Amygdala (tissue), 56 donors: ENCODE data around the gene CRYBG1.
"Not testable (repeated sequence)": the region's sequence is repeated elsewhere in the genome, so short reads cannot be mapped to it uniquely, and the experiment has no call there.

Experiments used
- DNase-seq, 56 donors: peaks; one replicate each; lab custom pipeline; 2025; lab: John Stamatoyannopoulos, UW

CRYBG1 gene

DNA sequence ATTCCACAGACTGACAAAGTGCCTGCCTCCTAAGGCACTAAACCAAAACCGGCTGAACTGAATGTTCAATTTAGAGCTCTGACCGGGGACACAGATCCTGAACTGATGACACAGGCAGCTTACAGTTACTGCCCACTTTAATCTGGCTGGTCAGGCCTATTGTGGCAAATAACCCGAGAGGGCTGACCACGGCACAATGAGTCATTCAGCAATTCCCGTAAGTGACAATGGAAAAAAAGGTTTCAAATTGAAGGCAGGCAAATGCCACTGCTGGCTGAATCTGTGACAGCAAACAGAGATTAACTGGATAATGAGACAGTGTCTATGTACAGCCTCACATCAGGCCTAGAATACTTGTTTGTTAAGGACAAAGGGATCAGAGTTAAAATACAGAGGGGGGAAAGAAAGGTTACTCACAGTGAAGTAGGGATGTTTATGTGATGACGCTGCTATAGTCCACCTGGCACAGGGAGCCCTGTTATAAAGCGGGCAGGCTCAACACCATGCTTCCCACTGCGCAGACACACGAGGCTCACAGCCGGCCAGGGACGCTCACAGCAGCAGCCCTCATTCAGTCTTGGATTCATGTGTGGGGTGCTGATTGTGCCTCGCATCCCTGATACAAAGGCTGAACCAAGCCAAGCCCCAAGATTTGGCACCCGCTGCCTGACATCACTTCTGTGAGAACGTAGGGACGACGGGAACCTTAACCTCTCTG lies 214.4 kb downstream of the CRYBG1 start:
- DNase-seq = peak in 21 of 56 donors; percentile 3 to 83 (median 16)

DNA sequence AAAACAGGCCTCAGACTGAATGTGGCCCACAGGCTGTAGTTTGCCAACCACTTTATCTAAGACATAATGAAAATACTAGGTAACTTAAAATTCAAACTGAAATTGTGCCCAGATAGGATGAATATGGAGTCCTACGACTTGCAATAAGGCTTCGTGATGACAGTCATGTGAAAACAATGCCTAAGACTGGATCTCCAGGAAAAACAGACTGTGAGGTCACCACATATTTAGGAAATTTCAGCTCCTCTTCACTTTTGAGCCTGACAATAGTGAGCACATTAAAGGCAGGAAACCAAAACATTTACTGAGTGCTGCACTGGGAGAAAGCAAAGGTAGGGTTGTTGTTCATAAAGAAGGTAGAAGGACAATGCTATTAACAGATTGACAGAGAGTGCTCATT lies 218.8 kb downstream of the CRYBG1 start:
- DNase-seq = no peak

DNA sequence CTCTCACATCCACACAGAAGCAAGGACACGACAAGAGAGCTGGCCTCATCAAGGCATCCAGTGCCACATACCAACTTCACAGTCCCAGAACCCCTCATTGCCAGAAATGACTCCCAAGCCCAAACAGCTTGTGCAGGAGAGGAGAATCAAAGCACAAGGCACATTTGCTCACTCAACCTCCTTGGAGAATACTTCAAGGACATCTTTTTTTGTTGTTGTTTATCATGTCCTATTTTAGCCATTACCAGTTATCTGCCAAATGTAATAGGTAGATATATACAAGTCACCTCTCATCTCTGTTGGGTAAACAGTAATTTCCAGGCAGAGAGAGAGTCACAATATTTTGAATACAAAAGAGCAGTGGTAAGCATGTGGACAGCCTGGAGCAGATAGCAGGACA lies 221.0 kb downstream of the CRYBG1 start:
- no peak for DNase-seq

DNA sequence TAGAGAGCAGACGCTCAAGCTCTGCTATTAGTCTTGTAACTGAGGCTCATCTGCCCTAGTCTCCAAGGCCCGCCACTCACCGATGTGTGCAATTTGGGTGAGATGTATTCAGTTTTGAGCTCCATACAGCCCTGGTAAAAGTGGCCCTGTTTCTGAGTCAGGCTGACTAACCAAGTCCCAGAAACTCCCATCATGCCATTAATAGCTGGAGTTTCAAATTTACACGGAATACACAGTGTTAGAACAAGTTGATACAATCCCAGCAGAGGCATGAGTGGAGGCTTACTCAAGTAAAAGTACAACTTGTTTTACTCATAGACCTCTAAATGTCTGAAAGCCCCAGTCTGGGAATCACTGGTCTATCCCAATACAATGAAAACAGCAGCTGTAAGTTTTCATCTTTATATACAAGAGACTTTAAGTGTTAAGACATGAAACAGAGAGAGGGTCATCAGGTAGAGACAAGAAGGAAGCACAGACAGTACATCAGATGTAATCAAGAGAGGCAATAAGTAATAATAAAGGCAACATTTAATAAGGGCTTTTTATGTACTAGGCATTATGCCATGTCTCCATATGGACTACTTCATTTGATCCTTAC lies 226.4 kb downstream of the CRYBG1 start:
- DNase-seq = no peak

DNA sequence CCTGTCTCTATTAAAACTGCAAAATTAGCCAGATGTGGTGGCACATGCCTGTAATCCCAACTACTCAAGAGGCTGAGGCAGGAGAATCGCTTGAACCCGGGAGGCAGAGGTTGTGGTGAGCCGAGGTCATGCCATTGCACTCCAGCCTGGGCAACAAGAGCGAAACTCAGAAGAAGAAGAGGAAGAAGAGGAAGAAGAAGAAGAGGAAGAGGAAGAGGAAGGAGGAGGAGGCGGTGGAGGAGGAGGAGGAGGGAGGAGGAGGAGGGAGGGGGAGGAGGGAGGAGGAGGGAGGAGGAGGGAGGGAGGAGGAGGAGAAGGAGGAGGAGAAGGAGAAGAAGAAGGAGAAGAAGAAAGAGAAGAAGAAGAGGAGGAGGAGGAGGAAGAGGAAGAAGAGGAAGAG lies 228.4 kb downstream of the CRYBG1 start:
- DNase-seq = not testable (repeated sequence)

DNA sequence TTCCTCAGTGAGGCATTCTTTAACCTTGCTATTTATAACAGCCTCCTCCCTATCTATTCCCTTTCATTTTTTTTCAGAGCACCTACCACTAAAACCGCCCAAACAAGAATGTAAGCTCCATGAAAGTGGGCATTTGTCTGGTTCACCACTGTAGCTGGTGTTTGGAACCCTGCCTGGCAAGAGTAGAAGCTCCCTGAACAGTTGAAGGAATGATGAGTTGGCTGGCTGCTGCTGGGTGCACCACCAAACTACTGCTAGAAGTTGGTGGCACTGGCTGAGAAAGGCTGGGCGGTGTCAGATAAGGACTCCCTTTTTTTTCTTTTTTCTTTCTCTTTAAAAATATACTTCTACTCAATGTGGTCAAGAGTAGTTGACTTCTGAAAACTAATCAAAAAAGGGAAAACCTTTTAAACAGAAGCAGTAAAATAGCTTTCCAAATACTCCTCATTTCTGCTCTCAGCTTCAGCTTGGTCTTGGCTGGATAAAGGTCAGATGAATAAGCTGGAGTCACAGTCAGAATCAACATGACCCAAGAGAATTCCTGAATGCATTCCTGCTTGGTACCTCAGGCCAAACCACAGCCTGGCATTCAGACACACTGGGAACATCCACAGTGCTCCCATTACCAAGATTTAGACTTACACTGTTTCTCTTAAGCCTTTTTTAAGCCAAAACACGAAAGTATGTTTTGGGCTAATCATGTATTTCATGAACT lies 230.8 kb downstream of the CRYBG1 start:
- no peak for DNase-seq

DNA sequence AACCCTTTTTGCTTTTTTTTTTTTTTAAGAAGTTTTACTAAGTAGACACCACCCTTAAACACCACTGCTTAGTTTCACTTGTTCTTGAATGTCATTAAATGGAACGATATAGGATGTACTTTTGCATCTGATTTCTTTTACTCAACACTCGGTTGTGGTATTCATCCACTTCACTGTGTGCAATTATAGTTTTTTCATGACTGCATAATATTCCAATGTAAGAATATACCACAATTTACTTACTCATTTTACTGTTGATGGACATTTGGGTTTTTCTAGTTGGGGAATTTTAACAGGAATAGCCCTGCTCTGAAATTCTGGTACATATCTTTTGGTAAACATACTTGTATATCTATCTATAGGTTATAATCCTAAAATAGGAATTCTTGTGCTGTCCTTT lies 238.9 kb downstream of the CRYBG1 start:
- DNase-seq = no peak

DNA sequence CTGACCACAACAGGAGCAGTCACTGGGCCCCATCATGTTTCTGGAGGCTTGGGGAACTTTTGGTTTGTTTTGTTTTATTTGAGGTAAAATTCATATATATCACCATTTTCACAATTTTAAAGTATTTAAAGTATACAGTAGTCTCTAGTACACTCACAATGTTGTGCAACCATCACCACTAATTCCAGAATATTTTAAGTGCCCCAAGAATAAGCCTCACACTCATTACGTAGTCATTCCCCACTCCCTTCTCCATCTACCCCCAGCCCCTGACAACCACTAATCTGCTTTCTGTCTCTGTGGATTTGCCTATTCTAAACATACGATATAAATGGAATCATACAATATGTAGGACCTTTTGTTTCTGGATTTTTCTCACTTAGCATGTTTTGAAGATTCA lies 239.8 kb downstream of the CRYBG1 start:
- no peak for DNase-seq

DNA sequence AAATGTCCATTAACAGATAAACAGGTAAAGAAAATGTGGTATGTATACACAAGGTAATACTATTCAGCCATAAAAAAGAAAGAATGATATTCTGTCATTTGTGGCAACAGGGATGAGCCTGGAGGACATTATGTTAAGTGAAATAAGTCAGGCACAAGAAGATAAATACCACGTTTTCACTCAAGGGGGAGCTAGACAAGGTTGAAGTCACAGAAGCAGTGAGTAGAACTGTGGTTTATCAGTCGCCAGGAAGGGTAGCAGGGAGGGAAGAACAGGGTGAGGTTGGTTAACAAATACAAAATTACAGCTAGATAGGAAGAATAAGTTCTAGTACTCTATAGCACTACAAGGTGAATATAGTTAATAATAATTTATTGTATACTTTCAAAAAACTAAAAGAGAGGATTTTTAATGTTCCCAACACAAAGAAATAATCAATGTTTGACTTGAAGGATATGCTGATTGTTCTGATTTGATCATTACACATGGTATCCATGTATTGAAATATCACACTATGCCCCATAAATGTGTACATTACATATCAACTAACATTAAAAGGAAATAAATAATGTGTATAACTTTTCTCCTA lies 247.7 kb downstream of the CRYBG1 start:
- DNase-seq = no peak

DNA sequence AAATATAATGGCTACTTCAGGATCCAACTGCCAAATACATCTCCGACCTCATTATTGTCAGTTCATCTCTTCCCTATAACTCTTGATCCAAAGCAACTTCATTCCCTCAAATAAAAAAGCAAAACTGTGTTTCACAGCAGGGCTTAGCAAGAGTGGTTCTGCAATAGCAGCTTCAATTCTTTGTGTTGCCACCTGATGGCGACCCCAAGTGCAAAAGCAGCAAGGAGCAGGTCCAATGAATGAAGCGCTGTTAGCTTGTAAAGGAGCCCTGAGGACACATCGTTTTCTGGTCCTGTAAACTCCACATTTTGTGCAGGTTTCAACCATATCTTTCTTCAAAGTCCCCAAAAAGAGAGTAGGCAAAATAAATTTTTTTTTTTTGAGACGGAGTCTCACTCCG lies 249.2 kb downstream of the CRYBG1 start:
- DNase-seq = no peak

DNA sequence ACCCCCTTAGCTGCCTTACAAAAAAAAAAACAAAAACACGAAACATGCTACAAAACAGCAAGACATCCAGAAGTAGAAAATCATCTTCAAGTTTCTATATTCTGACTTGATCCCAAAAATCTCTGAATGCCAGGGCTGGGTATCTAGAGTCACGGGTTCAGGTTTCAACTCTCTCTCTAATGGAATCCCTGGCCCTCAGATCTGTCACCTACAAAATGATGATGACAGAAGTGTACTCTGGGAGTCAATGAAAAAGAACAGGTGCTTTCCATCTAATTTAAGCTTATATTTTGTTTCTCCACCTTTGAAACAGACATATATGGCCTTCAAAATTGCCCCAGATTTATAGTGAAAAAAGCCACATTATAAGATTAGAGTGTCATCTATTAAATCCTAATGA lies 250.5 kb downstream of the CRYBG1 start:
- DNase-seq = no peak

DNA sequence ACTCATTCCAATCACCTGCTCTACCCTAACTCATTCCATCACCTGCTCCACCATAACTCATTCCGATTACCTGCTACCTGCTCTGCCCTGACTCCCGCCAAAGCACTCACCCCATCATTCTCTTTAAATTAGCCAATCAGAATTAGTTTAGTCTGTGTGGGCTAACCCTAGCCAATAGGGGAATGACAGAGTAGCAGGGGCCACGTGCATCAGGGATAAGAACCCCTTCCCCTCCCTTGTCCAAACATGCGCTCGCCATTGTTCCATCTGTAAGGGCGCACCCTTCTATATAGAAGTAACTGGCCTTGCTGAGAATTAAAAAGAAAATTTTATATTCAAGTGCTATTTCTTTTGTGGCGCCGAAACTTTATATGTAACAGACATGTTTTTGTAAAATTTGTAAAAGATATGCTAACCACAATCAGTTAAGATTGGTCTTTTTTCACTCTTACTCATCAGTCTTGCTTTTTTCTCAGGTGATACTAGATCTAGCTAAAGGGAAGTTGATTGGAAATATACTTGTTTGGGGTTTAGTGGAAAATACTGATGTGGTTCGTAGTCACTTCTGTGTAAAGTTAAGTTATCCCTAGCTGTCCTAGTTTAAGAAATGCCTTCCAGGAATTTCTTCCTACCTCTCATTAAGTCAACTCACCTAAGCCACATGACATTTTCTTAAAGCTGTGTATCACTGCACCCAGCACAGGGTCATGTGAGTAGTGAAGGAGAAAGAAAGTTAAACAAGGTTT lies 252.3 kb downstream of the CRYBG1 start:
- no peak for DNase-seq

DNA sequence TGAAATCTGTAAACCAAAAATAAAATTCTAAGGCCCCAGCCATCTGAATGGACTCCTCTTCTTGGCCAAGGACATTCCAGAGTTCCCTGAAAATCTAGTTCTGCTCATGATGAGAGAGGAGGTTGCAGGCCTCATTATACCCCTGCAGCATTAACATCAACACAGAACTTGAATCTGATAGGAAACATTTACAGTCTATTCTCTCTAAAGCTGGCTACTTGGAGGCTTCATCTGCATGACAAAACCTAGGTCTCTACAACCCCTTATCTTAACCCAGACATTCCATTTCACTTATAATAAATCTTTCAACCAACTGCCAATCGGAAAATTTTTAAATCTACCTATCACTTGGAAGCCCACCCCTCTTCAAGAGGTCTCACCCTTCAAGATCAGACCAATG lies 253.1 kb downstream of the CRYBG1 start:
- DNase-seq = no peak

DNA sequence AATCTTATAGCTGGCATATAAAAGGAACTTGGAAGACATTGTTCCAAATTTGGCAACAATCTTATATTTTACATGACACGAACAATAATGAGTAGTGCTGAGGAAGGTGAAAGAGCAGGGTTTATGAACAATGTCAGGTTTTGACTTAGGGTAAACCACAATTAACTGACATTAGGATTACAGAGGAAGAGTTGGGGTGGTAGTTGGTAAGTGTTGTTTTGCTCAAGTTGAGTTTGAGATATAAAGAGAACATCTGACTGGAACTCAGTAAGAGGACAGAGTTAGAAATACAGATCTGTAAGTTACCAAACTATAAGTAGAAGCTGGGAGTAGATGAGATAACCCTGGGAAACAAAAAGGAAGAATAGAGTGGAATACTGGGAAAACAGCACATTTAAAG lies 253.6 kb downstream of the CRYBG1 start:
- DNase-seq = no peak

DNA sequence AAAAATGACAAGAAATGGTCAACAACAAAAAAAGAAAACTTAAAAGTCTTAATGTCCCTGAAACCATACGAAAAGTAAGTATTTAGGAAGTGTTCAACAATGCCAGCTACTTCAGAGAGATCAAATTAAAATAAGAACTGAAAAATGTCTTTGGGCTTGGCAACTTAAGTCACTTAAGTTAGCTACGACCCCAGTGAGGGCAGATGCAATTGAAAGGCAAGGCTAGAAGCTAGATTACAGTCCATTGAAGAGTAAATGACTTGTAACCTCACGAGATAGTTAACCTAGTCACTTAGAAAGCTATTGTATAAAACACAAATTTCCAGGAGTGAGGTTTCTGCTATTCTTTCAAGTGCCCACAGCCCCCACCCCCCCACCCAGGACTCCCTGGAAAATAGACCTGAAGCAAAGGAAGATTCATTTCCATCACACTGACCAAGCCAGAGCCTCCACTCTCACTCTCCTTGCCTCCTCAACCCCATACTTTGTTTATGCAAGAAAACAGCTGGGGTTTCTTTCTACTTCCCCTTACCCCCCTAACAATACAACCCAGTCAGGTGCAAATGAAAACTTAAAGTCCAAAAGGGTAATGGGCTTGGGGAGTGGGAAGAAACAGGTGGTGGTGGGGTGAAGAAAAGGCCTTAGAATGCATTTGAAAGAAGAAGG lies 254.2 kb downstream of the CRYBG1 start:
- DNase-seq = no peak

DNA sequence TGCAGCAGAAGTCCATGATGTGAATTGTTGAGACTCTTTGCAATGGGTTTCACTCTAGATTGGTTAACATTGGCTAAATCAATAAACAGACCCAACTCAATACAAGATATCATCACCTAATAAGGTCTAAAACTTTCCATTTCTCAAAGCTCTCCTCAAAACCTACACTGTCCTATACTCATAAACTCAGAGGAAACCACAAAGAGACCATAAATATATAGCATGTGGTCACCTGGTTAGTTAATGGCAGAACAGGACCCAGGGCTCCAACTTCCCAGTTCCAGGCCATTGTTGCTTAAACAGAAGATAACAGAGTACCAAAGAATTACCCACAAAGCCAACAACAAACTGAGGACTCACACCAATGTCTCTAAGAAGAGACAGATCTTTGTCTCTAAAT lies 256.8 kb downstream of the CRYBG1 start:
- DNase-seq = no peak

DNA sequence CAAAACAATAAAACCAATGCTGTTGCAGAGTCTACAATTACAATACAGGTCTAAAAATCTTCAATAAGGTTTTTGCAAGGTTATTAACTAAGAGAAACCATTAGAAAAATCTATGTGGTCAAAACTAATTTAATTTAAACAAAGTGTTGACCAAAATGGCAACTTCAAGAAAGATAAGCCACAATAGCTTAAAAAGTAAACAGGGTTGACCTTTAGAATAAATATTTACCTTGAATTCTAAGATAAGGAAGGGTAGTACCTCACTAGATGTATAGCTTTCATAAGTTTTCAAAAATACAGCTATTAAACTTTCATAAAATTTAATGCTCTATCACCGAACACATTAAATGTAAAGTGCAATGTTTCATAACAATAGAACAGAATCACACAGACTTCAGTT lies 257.3 kb downstream of the CRYBG1 start:
- DNase-seq = no peak

DNA sequence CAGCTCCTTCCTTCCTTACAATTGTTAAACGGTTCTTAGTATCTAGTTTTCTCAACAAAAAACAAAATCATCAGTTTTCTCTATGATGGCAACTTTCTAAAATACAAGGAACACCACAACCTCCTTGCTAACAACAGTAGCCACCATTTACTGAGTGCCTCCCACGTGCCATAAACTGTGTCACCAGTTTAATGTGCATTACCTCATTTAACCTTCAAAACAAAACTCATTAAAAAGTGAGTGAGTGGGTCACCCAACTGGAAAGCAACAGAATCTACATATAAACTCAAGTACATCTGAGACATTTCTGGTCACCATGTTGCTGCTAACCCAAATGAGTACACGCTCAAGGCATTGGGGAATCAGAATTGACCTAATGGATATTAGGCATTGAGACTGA lies 257.8 kb downstream of the CRYBG1 start:
- DNase-seq = no peak

DNA sequence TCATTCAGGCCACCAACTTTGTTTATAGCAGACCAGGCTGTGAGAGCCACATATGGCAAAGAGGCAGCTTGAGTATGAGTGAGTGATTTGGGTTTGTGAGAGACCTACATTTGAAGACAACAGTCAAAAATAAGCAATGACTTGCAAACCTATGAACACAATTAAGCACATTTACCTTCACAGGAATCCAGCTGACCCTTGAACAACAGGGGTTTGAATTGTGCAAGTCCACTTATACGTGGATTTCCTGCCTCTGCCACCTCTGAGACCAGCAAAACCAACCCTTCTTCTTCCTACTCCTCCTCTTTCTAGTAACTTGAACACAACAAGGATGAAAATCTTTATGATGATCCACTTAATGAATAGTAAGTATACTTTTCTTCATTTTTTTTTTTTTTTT lies 258.7 kb downstream of the CRYBG1 start:
- DNase-seq = no peak

DNA sequence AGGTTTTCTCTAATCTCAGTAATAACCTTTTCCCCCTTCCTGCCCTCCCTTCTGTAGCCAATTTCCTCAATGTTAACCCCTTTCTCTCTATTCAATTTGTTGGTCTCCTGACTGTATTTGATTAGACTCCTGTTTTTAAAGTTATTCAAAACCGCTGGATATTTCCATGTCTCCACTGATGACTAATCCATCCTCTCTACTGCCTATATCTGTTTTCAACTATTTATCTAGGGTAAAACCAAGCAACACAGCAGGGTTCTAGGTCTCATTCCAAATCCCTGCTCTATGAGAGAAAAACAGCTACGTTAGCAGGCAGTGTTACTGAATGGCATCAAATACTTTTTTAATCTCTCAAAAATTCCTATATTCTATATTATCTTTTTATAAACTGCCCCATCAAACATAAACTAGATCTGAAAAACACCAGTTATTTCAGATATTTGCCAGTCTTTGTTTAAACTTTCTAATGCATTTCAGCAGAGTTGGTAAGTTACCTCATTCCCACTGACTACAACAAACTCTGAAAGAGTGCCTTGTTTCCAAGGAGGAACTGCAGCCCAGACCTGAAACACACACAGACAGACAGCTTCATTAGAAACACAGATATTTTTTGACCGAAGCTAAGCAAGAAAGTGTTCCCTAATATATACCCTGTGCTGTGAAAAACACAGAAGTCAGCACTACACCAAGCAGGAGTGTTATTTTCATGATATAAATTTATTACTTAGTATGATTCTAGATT lies 260.6 kb downstream of the CRYBG1 start:
- no peak for DNase-seq
